HG02623 (cell line): ENCODE measurements around the gene CEBPZOS.
"Not testable (repeated sequence)": the region's sequence is repeated elsewhere in the genome, so short reads cannot be mapped to it uniquely, and the experiment has no call there.

Experiments used
- ATAC-seq: cut with Tn5 transposase; IDR thresholded peaks from one replicate; pipeline ENCODE4 v1.9.1; 2021; ENCODE audit warnings: moderate library complexity; ENCODE audit not compliant: unreplicated experiment

The CEBPZOS gene

DNA sequence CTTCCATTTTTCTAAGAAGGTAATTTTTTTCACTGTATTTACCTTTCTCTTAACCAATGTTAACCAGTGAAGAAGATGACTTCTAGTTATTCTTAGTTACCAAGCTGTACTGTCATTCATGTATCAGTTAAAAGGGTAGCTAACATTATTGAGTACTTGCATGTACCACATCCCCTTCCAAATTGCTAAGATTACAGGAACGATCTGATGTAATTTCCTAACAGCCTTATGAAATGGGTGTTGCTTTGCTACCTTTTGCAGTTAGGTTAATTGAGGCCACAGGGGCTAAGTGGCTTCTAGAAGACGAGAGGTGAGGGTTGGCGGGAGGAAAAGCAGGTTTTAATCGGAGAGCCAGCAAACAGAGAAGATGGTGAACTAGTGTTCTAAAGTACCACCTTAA is 6.0 kb upstream of the CEBPZOS start:
- ATAC-seq = no peak

DNA sequence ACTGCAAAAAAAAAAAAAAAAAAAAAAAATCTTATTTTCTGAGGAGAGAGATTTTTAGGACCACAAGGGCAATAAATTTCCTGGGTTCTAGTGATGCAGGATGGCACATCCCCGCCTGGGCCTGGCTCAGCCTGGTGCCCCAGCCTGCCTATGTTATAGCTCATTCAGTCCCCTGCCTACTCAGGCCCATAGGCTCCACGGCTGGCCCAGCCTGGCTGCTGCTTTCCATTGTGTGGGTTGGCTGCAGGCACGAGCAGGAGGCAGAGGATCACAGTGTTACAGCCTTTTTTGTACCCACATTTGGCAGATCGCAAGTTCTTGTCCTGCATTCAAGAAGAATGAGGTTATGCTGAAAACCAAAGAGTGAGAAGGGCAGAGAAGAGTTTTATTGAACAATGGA is 5.0 kb upstream of the CEBPZOS start:
- ATAC-seq = no peak

DNA sequence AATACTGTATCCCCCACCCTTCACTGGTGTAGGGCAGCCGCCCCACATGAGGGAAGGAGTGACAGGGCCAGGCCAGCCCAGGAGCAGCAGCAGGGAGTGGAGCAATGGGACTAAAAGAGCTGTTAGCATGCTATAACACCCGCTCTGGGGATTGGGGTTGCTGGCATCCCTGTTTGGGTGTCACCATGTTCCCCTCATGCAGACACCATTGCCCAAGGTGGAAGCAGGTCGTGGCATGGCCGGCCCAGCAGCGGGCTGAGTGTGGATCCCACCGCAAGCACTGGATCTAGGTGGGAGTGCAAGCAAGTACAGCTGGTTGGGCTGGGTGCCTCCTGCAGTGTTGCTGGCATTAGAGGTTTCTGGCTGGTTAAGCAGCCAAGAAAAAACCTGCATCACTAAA is 4.5 kb upstream of the CEBPZOS start:
- no peak for ATAC-seq

DNA sequence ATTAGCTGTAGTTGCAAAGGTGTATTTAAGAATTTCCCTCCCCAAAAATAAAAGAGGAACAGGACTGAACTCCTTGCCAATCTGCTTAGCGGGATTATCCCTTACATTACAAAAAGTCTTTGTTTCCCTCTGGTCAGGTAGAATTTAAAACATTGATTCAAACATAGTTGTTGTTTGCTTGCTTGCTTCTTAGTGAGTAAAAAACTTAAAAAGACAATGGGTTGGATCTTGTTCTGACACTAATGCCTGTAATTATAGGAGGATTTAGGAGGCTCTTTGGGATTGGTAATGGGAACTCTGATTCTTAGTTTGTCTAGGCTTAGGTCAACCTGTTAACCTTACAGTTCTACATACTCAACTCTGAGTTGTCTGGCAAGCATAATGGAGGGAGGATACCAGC is 3.7 kb upstream of the CEBPZOS start:
- ATAC-seq = no peak

DNA sequence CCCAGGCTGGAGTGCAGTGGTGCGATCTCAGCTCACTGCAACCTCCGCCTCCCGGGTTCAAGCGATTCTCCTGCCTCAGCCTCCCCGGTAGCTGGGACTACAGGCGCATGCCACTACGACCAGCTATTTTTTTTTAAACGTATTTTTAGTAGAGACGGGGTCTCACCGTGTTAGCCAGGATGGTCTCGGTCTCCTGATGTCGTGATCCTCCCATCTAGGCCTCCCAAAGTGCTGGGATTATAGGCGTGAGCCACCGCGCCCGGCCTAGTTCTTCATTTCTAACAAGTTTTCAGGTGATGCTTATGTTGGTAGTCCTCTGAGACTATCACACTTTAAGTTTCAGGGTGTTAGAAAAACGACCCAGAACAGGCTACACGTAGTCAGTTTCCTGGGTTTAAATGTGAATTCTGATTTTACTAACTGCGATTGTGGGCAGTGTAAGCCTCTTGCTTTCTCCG is 405 bp upstream of the CEBPZOS start:
- not testable (repeated sequence) for ATAC-seq

DNA sequence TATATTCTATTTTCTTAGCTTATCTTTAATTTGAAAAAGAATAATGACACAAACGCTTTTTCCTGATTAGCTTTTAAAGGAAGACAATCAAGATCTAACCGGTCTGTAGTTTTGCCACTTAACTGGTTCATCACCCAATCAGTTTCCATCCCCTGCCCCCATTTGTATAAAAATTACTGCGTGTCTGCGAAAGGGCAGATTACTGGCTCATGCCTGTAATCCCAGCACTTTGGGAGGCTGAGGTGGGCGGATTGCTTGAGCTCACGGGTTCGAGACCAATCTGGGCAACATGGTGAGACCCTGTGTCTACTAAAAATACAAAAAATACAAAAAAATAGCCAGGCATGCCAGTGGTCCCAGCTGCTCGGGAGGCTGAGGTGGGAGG is 2.4 kb downstream of the CEBPZOS start:
- no peak for ATAC-seq

DNA sequence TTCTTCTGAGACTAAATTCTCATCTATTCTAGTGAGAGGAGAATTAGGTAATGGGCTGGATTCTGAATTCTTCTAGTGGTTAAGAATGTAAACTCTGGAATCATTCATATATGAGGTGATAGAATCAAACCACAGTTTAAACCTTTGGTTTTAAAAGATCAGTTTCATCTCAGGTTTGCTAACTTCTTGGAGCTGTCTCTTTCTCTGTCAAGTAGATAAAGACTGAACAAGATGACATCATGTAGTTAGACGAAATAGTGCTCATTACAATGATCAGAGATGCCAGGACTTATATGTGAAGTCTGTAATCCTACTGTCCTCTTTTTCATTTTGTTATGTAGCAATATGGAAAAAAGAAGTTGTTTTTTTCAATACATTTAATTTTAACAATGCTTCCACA is 4.9 kb downstream of the CEBPZOS start:
- ATAC-seq = no peak

DNA sequence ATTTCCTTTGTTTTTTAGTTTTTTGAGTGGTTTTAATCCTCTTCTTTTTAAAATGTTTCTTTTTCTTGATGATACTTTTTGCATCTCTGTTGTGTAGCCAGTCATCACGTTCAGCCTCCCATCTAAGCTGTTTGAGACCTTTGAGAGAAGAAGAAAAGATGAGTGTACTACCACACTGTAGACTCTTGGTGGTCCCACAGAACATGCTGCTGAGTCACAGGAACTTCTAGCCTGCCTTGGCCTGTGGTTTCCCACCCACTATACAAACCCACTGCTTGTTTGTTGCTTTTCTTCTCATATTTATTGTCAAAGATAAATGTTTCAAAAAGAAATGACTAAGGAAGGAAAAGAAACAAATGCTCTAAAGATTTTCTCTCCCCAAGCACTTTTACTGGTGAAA is 5.5 kb downstream of the CEBPZOS start:
- ATAC-seq = no peak

DNA sequence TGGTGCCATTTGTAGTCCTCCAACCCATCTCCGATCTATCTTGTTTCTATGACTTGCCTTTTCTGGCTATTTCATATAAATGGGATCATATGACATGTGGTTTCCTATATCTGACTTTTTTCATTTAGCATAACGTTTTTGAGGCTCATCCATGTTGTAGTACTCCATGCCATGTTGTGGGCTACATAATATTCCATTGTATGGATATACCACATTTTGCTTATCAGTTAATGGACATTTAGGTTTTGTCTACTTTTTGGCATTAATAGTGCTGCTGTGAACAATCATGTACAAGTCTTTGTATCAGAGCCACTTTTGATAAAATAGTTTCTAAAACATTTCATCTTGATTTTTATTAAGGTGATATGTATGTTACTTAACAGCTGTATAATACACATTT is 7.4 kb downstream of the CEBPZOS start:
- no peak for ATAC-seq

DNA sequence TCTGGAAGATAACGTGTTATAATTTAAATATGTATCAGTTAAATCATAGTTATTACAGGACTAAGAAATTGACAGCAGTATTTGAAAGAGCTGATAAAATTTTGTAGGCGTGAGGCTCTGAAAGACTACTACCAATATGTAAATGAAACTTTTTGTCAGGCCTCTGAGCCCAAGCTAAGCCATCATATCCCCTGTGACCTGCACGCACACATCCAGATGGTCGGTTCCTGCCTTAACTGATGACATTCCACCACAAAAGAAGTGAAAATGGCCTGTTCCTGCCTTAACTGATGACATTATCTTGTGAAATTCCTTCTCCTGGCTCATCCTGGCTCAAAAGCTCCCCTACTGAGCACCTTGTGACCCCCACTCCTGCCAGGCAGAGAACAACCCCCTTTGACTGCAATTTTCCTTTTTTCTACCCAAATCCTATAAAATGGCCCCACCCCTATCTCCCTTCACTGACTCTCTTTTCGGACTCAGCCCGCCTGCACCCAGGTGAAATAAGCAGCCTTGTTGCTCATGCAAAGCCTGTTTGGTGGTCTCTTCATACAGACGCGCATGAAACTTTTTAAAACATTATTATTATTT is 8.9 kb downstream of the CEBPZOS start:
- not testable (repeated sequence) for ATAC-seq

DNA sequence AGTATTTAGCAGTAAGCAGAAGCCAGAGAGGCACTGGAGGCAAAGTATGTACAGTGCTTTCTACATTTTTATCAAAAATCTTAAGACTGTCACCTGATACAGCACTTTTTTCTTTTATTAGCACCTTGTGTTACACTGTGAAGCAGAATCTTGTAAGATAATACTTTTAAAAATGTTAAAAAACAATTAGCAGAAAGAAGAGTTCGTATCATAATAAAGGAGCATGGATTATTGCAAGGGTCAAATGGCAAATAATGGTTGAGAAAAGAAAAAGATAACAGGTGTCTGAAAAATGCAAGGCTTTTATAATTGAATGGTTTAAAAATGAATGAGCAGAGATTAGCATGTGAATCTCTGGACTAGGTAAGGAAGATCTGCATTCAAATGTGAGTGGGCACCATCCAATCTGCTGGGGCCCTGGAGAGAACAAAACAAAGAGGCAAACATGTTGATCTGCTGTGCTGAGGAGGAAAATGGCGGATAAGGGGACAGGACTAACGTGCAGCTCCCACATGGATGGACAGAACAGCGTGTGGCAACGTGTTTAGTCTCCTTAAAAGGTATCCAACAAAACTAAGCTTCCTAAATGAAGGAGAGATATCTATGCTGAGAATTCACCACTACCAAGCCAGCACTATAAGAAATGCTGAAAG is 9.5 kb downstream of the CEBPZOS start:
- ATAC-seq = no peak

DNA sequence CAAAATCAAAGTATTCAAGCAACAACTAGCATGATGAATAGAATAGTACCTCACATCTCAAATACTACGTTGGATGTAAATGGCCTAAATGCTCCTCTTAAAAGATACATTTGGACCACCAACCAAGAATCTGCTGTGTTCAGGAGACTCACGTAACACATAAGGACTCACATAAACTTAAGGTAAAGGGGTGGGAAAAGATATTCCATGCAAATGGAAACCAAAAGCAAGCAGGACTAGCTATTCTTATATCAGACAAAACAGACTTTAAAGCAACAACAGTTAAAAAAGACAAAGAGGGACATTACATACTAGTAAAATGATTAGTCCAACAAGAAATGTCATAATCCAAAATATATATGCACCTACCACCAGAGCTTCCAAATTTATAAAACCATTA is 10.5 kb downstream of the CEBPZOS start:
- ATAC-seq = not testable (repeated sequence)

DNA sequence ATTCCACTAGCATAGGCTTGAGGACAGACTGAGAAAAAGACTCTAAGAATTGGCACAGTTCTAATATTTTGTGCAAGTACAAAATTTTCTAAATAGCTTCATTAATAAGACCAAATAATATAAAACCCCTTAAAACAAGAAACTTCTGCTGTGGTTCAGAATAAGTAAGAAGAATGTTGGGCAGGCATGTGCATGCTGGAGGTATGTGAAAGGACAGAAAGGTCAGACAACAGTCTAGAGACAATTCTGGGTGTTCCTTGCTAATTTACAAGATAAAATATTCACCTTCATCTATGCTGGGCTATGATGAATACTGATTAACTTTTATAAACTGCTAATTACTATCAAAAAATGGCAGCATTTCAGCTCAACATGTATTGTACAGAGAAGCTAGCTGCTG is 14.9 kb downstream of the CEBPZOS start:
- no peak for ATAC-seq

DNA sequence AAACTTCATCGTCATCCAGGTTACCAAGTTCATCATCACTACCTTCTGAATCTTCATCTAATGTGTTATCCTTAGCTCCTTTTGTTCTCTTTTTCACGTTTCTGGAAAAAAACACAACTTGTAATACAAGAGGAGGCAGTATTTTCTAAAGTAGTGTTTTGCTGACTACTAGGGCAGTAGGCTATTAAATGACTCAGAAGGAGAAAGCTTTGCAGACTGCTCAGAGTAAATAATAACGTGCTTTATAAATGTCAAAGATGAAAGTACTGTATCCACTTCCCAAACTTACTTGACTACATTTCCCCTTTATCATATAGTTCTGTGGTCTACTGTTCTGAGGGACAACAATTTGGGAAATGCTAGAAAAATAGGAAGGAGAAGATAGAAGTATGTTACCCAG is 15.6 kb downstream of the CEBPZOS start:
- ATAC-seq = no peak

DNA sequence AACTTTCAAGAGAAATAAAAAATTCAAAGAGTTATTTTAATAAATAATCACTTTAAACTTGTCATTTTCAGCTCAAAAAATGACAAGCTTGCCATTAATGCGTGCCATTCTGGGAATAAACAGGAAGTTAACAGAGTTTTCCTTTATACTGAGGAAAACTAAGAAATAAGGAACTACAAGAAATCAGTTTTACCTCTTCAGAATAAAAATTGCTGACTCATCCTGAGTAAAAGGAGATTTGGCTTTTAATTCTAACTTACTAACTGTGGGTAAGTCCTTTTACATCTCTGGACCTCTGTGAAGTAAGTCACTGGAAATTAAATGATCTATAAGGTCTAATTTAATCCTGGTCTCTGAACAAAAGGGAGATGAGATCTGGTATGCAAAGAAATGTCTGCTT is 19.0 kb downstream of the CEBPZOS start:
- ATAC-seq = no peak

DNA sequence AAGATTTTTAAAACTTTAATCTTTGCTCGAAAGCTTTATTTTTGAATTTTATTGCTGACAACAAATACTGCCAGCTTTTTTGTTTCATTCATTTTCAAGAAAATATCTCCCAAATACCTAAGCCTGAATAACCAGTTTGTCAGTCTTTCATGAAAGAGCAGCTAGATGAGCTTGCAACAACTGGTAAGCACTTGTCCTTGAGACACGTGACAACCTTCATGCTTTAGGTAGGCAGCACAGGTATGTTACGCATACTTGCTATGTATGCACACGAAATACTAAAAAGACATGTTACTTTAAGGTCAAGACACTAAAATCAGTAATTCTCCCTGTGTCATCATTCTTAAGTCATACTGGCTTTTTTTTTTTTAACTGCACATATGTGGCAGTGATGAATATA is 22.8 kb downstream of the CEBPZOS start:
- ATAC-seq = no peak

DNA sequence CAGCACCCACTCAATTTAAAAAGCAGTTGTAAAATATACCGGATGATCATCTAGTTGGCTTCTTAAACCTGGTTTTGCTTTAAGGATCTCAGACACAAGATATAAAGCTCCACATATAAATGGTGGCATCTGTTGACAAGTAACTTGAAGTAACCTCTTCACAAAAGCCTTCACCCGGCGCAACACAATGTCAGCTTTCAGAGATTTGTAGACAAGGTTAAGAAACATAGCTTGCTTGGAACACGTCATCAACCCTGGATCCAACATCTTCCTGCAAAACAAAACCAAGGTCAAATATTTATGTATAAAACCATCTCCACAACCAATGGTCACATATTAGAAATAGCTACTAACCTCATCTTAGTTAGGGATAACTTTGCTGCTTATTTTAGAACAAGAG is 26.8 kb downstream of the CEBPZOS start:
- ATAC-seq = no peak

DNA sequence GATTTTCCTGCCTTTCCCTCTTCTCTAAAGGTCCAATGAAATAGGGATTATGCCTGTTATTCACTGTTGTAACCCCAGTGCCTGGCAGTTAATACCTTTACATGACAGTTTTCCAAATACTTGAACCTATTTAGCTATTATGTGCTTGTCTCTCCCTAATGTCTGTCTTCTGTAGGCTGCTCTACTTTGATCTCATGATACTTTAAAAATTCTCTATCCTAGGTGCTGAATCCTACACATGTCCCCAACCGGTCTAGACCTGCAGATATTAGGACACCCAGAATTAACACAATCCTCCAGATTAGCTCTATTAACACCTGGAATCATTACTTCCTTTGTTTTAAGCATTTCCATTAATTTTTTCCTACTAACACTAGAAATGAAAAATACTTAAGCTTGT is 27.8 kb downstream of the CEBPZOS start:
- ATAC-seq = no peak

DNA sequence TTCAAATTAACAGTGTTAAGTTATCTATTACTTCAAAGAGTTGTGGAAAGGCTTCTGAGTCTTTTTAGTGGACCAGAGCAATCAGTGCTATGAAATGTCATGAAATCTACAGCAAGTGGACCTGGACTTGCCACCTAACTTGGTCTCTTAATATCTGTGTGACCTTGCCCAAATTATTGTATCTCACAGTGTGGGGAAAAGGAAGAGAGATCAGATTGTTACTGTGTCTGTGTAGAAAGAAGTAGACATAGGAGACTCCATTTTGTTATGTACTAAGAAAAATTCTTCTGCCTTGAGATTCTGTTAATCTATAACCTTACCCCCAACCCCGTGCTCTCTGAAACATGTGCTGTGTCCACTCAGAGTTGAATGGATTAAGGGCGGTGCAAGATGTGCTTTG is 28.8 kb downstream of the CEBPZOS start:
- not testable (repeated sequence) for ATAC-seq

DNA sequence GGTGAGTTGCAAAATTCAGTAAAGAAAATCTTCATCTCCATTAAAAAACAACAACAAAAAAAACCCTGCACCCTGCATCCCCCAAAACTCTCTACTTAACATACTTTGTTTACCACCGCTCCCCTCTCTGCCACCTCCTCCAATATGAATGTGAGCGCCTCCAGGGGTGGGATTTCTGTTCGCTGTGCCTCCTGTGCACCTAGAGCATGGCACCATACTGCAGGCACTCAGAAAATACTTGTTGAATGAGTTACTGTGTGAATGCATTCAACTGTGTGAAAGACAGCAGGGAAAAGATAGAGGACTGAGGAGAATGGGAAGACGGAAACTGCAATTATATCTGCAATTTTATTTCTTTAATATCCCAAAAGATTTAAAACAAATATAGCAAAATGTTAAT is 30.6 kb downstream of the CEBPZOS start:
- no peak for ATAC-seq

DNA sequence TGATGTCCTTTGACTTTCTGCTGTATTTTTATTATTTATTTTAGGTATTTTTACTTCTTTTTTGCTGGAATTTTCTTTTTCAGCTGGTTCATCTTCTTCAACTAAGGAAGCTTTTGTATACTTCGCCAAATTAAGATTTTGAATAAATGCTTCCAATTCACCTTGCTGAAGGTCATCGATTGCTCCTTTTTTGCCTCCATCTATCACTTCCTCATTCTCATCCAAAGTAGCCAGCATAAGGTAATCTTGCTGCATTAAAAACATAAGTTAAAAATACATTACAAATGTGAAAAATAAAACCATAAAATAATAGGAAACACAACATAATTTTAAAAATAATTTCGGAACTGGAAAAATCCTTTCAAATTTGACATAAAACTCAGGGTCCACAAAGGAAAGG is 32.5 kb downstream of the CEBPZOS start:
- ATAC-seq = no peak

DNA sequence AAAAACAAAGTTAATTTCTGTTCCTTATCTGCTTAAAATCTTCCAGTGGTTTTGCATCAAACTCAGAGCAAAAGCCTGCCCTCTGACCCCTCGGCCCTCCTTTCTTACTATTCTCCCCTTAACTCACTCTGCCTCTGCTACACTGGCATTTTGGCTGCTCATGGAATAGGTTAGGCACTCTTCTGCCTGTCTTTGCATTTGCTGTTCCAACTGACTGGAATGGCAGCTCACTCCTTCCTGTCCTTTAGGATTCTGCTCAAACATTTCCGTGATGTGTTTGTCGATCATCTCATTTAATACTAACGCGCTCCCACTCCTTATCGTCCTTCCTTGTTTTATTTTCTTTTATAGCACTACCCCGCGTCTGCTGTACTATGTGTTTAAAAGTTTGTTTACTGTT is 34.3 kb downstream of the CEBPZOS start:
- no peak for ATAC-seq
